H9 (cell line): Measurements from ENCODE around the gene SKIDA1. TPM values are rescaled to one million over a fixed set of nuclear protein-coding genes. Genes with fewer than 3 reads are reported as not detected.

Experiments used
- DNase-seq: peaks from one replicate; pipeline ENCODE4 v3.0.0-alpha.2; 2017
- H2AFZ ChIP-seq: one replicate; pipeline ENCODE4 v1.6.1; 2013; ENCODE audit warnings: mild to moderate bottlenecking, low read length, control low read depth, moderate library complexity
- H2AK5ac ChIP-seq: 2 replicates; pipeline ENCODE4 v1.6.1; 2013; ENCODE audit warnings: low read length, control low read depth, mixed read lengths; ENCODE audit not compliant: insufficient read length
- H2BK120ac ChIP-seq: one replicate; pipeline ENCODE4 v1.6.1; 2013; ENCODE audit warnings: low read depth, mild to moderate bottlenecking, low read length, control low read depth, inconsistent platforms; ENCODE audit not compliant: poor library complexity, severe bottlenecking
- H2BK12ac ChIP-seq: 2 replicates; pipeline ENCODE4 v1.6.1; 2013; ENCODE audit warnings: low read length, control low read depth, mixed read lengths, low read depth; ENCODE audit not compliant: insufficient read length
- H2BK15ac ChIP-seq: 2 replicates; pipeline ENCODE4 v1.6.1; 2013; ENCODE audit warnings: low read depth, low read length, control low read depth
- H2BK20ac ChIP-seq: one replicate; pipeline ENCODE4 v1.6.1; 2013; ENCODE audit warnings: low read depth, mild to moderate bottlenecking, low read length, control low read depth, inconsistent platforms; ENCODE audit not compliant: poor library complexity, severe bottlenecking
- H2BK5ac ChIP-seq: 2 replicates; pipeline ENCODE4 v1.6.1; 2013; ENCODE audit warnings: low read length, control low read depth, mixed read lengths; ENCODE audit not compliant: insufficient read length
- H3K14ac ChIP-seq: 2 replicates; pipeline ENCODE4 v1.6.1; 2013; ENCODE audit warnings: low read length, control low read depth; ENCODE audit not compliant: insufficient read depth
- H3K18ac ChIP-seq: 2 replicates; pipeline ENCODE4 v1.6.1; 2013; ENCODE audit warnings: low read depth, mild to moderate bottlenecking, mixed read lengths, low read length, control low read depth; ENCODE audit not compliant: insufficient read length
- H3K23ac ChIP-seq: 2 replicates; pipeline ENCODE4 v1.6.1; 2013; ENCODE audit warnings: low read length, control low read depth, mixed read lengths, low read depth; ENCODE audit not compliant: insufficient read length
- H3K23me2 ChIP-seq: 2 replicates; pipeline ENCODE4 v1.6.1; 2013; ENCODE audit warnings: low read depth, mild to moderate bottlenecking, mixed read lengths, low read length, control low read depth; ENCODE audit not compliant: insufficient read length, poor library complexity, severe bottlenecking
- H3K27ac ChIP-seq: 2 replicates; pipeline ENCODE4 v1.5.1; 2013; ENCODE audit warnings: low read length, control low read depth, mixed read lengths, low read depth; ENCODE audit not compliant: insufficient read length
- H3K27me3 ChIP-seq: 2 replicates; pipeline ENCODE4 v1.6.1; 2013; ENCODE audit warnings: low read length, control low read depth, inconsistent platforms; ENCODE audit not compliant: insufficient read depth
- H3K4ac ChIP-seq: 2 replicates; pipeline ENCODE4 v1.6.1; 2013; ENCODE audit warnings: low read depth, mild to moderate bottlenecking, control low read depth, inconsistent platforms, low read length, moderate library complexity
- H3K4me1 ChIP-seq: 2 replicates; pipeline ENCODE4 v1.6.1; 2013; ENCODE audit warnings: low read length, control low read depth, inconsistent platforms; ENCODE audit not compliant: insufficient read depth
- H3K4me2 ChIP-seq: 2 replicates; pipeline ENCODE4 v1.6.1; 2013; ENCODE audit warnings: low read length, control low read depth, mixed read lengths; ENCODE audit not compliant: insufficient read length, insufficient read depth
- H3K56ac ChIP-seq: 2 replicates; pipeline ENCODE4 v1.6.1; 2013; ENCODE audit warnings: low read depth, mild to moderate bottlenecking, mixed read lengths, low read length, control low read depth; ENCODE audit not compliant: insufficient read length
- H3K79me1 ChIP-seq: 2 replicates; pipeline ENCODE4 v1.6.1; 2013; ENCODE audit warnings: low read depth, mild to moderate bottlenecking, moderate library complexity, low read length, control low read depth, inconsistent platforms; ENCODE audit not compliant: insufficient read depth, poor library complexity, severe bottlenecking
- H3K79me2 ChIP-seq: 2 replicates; pipeline ENCODE4 v1.6.1; 2013; ENCODE audit warnings: low read length, control low read depth, inconsistent platforms; ENCODE audit not compliant: insufficient read depth
- H3K9ac ChIP-seq: 2 replicates; pipeline ENCODE4 v1.6.1; 2013; ENCODE audit warnings: low read length, control low read depth, mixed read lengths; ENCODE audit not compliant: insufficient read length; ENCODE audit errors: extremely low read depth
- H3K9me3 ChIP-seq: one replicate; pipeline ENCODE4 v1.6.1; 2013; ENCODE audit warnings: low read depth, low read length, inconsistent platforms; ENCODE audit not compliant: control insufficient read depth
- H3T11ph ChIP-seq: one replicate; pipeline ENCODE4 v1.6.1; 2013; ENCODE audit warnings: mild to moderate bottlenecking, low read length, control low read depth, inconsistent platforms
- H4K20me1 ChIP-seq: one replicate; pipeline ENCODE4 v1.6.1; 2013; ENCODE audit not compliant: control insufficient read depth, insufficient read length, insufficient read depth
- H4K5ac ChIP-seq: 2 replicates; pipeline ENCODE4 v1.6.1; 2013; ENCODE audit warnings: low read depth, mild to moderate bottlenecking, mixed read lengths, low read length, control low read depth; ENCODE audit not compliant: insufficient read length
- H4K8ac ChIP-seq: replicated peaks from 2 replicates; pipeline ENCODE4 v1.6.1; 2013; ENCODE audit warnings: low read length, control low read depth, mixed read lengths, low read depth; ENCODE audit not compliant: insufficient read length
- H4K91ac ChIP-seq: 2 replicates; pipeline ENCODE4 v1.6.1; 2013; ENCODE audit warnings: low read depth, mild to moderate bottlenecking, moderate library complexity, mixed read lengths, low read length, control low read depth; ENCODE audit not compliant: insufficient read length
- H3K27ac Mint-ChIP-seq, 3 experiments: 2 replicates in 2 of 3; 3 replicates in 1 of 3; pipeline ENCODE4 v1.8.0; 2020 to 2021; ENCODE audit warnings: mixed read lengths in 3 of 3, mild to moderate bottlenecking in 1 of 3, moderate library complexity in 1 of 3
- H3K27me3 Mint-ChIP-seq: 2 replicates; pipeline ENCODE4 v1.8.0; 2021; ENCODE audit warnings: low read depth, mild to moderate bottlenecking, moderate library complexity, mixed read lengths
- H3K36me3 Mint-ChIP-seq, 3 experiments: 2 replicates in 2 of 3; 3 replicates in 1 of 3; pipeline ENCODE4 v1.8.0; 2020 to 2021; ENCODE audit warnings: low read depth in 3 of 3, mixed read lengths in 3 of 3; ENCODE audit not compliant: insufficient read depth in 1 of 3
- H3K4me1 Mint-ChIP-seq, 2 experiments: 2 replicates each; pipeline ENCODE4 v1.8.0; 2020; ENCODE audit warnings: mixed read lengths in 2 of 2
- H3K4me3 Mint-ChIP-seq, 2 experiments: 2 replicates in 1 of 2; 3 replicates in 1 of 2; pipeline ENCODE4 v1.8.0; 2020 to 2021; ENCODE audit warnings: mild to moderate bottlenecking in 2 of 2, mixed read lengths in 2 of 2, moderate library complexity in 1 of 2
- H3K9me3 Mint-ChIP-seq, 2 experiments: 2 replicates in 1 of 2; 3 replicates in 1 of 2; pipeline ENCODE4 v1.8.0; 2020; ENCODE audit warnings: mild to moderate bottlenecking in 2 of 2, mixed read lengths in 2 of 2, moderate library complexity in 1 of 2
- WGBS: extraction: QIAGEN DNeasy Blood & Tissue Kit; methylation state at CpG from one replicate; pipeline ENCODE4 v1.1.7; 2013; ENCODE audit warnings: missing lambda C conversion rate, low lambda C conversion rate, mixed read lengths; ENCODE audit not compliant: insufficient read length; ENCODE audit errors: extremely low coverage; 5-methylcytosine and 5-hydroxymethylcytosine counted together
- total RNA-seq: library from RNA; stranded (reverse); gene quantifications from 2 replicates; pipeline ENCODE4 v1.2.1, GENCODE V29; 2021
- TF ChIP-seq, protein P1 (sequence below): fragments of 200-600 bp; sonication (generic); conservative IDR thresholded peaks from 3 replicates; pipeline ENCODE4 v1.8.0; 2021; ENCODE audit warnings: antibody characterized with exemption, mild to moderate bottlenecking

SKIDA1 gene
- total RNA-seq, 1 experiment from 2014 or later: 5.9 TPM

DNA sequence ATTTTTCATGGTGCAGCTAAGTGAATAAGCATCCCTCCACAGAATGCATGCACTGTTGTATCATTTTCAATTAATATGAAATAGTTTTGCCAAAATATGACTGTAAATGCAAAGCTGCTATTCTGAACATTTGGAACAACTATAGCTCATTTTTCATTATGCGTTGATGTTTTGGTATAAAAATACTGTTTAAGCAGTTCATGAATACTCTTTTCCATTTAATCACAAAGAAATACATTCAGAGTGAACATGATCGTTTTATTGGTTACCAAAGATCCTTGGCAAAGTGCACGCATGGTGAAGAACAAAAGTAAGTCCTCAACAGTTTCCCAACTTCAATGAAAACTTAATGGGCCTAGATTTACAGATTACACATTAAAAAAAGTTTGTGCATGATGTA is 33.1 kb downstream of the SKIDA1 start:
- Histone ChIP-seq H3K18ac (no peak overlapping the region), H2AK5ac (no peak overlapping the region), H3K27ac (no peak overlapping the region), H2AFZ (no peak overlapping the region), H3K9me3 (no peaks in the 10 kb centered on the region), H3T11ph (no peak overlapping the region), H3K79me2 (no peaks in the 10 kb centered on the region), H2BK12ac (no peak overlapping the region), H3K14ac (no peak overlapping the region), H3K23ac (no peak overlapping the region), H3K56ac (no peak overlapping the region), H3K23me2 (peaks cover 28% of the 10 kb centered on the region), H4K5ac (no peak overlapping the region), H2BK15ac (no peak overlapping the region), H2BK5ac (no peak overlapping the region), H4K8ac (no peak overlapping the region), H4K91ac (no peak overlapping the region), H3K27me3 (no peaks in the 10 kb centered on the region), H3K9ac (no peak overlapping the region), H3K4me2 (no peak overlapping the region), H2BK20ac (no peak overlapping the region), H3K4me1 (no peaks in the 10 kb centered on the region), H4K20me1 (no peaks in the 10 kb centered on the region), H3K4ac (no peak overlapping the region), H3K79me1 (no peaks in the 10 kb centered on the region), H2BK120ac (no peak overlapping the region)
- H3K4me1 Mint-ChIP-seq: peaks cover 22 to 31% of the 10 kb centered on the region in 2 experiments
- no peak overlapping the region for H3K4me3 Mint-ChIP-seq
- no peaks in the 10 kb centered on the region; a peak in 1 of 5 replicates for H3K9me3 Mint-ChIP-seq
- no peak overlapping the region for H3K27ac Mint-ChIP-seq
- H3K36me3 Mint-ChIP-seq: peaks cover 2 to 17% (median 14%) of the 10 kb centered on the region in 3 experiments; a peak in 5 of 7 replicates
- TF ChIP-seq, protein P1, sequence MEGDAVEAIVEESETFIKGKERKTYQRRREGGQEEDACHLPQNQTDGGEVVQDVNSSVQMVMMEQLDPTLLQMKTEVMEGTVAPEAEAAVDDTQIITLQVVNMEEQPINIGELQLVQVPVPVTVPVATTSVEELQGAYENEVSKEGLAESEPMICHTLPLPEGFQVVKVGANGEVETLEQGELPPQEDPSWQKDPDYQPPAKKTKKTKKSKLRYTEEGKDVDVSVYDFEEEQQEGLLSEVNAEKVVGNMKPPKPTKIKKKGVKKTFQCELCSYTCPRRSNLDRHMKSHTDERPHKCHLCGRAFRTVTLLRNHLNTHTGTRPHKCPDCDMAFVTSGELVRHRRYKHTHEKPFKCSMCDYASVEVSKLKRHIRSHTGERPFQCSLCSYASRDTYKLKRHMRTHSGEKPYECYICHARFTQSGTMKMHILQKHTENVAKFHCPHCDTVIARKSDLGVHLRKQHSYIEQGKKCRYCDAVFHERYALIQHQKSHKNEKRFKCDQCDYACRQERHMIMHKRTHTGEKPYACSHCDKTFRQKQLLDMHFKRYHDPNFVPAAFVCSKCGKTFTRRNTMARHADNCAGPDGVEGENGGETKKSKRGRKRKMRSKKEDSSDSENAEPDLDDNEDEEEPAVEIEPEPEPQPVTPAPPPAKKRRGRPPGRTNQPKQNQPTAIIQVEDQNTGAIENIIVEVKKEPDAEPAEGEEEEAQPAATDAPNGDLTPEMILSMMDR: no peak
- H3K27me3 Mint-ChIP-seq: peaks cover under 1% of the 10 kb centered on the region
- WGBS: no CpG with 5 or more reads among the region's 3 CpGs
- no peak for DNase-seq
